Measurements from ENCODE around the gene MSLN.
"Not testable (repeated sequence)": the region's sequence is repeated elsewhere in the genome, so short reads cannot be mapped to it uniquely, and the experiment has no call there.

MSLN gene

GRCh38 chr16:761625-762513 is 1.3 kb downstream of the MSLN start:
- no peak for DNase-seq

DNA sequence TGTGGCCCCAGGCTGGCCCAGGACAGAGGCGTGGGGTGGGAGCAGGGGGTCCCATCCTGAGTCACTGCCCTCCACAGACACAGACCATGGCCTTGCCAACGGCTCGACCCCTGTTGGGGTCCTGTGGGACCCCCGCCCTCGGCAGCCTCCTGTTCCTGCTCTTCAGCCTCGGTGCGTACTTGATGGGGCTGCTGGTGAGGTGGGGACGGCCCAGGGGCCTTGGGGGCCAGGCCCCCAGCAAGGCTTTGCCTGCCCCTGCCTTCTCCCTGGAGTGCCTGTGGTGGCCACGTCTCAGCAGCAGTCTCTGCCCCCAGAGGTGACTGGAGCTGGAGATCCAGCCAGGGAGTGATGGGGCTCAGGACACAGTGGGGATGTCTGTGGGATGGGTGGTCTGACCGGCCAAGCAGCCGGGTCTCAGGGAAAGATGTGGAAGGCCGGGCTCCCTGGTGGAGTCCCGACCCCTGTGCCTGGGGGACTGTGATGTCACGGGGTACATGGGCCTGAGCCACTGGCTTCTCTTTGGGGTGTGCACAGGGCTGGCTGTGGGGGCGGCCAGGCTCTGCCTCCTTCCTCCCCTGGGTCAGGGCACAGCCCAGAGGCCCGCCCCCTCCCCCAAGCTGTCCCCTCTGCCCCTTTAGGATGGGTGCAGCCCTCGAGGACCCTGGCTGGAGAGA is 2.2 kb downstream of the MSLN start:
- DNase-seq: no peak

GRCh38 chr16:763369-764183 is 3.0 kb downstream of the MSLN start:
- no peak for DNase-seq

DNA sequence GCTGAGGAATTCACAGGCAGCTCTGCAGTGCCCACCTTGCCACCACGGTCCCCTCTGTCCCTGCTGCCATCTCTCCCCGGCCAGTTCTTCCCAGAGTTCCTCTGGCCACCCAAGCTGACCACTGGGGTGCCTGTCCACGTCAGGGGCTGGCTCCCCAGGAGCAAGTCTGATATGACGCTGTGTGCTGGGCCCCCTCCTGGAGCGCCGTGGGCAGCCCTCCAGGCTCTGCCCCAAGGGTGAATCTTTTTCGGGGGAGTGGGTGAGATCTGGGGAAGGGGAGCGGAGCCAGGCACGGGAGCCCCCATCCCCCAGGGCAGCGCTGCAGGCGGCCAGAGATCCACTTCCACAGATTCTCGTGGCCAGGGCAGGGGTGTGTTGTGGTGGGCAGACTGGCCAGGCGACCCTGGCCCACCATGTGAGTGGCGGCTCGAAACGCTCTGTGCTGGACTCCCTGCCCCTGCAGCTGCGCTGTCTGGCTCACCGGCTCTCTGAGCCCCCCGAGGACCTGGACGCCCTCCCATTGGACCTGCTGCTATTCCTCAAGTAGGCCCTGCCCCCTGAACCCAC is 3.7 kb downstream of the MSLN start:
- DNase-seq: no peak

DNA sequence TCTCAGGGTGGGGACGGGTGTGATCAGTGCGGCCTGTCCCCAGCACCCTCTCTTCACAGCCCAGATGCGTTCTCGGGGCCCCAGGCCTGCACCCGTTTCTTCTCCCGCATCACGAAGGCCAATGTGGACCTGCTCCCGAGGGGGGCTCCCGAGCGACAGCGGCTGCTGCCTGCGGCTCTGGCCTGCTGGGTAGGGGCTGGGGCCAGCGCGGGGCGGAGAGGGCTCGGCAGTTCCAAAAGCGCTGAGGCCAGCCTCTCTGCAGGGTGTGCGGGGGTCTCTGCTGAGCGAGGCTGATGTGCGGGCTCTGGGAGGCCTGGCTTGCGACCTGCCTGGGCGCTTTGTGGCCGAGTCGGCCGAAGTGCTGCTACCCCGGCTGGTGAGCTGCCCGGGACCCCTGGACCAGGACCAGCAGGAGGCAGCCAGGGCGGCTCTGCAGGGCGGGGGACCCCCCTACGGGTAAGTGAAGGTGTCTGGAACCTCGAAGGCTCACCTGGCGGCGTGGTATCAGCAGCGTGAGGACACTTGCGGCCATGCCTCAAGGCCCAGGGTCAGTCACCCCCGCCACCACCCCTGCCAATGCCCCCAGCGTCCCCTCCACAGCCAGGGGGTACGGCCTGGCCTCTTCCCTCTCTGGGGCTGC is 4.4 kb downstream of the MSLN start:
- no peak for DNase-seq

- no peak for DNase-seq
Observed at GRCh38 chr16:765488-765865, 4.9 kb downstream of the MSLN start.

DNA sequence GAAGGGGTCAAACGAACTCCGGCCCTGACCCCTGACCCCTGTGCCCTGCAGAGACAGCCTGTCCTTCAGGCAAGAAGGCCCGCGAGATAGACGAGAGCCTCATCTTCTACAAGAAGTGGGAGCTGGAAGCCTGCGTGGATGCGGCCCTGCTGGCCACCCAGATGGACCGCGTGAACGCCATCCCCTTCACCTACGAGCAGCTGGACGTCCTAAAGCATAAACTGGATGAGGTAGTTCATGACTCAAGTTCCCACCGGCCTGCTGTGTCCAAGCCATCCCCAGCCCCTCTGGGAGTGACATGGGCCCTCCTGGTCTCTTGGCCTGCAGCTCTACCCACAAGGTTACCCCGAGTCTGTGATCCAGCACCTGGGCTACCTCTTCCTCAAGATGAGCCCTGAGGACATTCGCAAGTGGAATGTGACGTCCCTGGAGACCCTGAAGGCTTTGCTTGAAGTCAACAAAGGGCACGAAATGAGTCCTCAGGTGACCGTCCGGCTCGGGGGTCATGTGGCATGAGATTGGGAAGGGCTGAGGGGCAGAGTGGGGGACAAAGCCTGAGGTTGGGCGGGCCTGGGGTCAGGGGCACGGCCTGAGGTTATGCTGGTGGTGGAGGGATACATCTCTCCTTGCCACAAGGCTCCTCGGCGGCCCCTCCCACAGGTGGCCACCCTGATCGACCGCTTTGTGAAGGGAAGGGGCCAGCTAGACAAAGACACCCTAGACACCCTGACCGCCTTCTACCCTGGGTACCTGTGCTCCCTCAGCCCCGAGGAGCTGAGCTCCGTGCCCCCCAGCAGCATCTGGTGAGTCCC is 5.7 kb downstream of the MSLN start:
- no peak for DNase-seq

DNA sequence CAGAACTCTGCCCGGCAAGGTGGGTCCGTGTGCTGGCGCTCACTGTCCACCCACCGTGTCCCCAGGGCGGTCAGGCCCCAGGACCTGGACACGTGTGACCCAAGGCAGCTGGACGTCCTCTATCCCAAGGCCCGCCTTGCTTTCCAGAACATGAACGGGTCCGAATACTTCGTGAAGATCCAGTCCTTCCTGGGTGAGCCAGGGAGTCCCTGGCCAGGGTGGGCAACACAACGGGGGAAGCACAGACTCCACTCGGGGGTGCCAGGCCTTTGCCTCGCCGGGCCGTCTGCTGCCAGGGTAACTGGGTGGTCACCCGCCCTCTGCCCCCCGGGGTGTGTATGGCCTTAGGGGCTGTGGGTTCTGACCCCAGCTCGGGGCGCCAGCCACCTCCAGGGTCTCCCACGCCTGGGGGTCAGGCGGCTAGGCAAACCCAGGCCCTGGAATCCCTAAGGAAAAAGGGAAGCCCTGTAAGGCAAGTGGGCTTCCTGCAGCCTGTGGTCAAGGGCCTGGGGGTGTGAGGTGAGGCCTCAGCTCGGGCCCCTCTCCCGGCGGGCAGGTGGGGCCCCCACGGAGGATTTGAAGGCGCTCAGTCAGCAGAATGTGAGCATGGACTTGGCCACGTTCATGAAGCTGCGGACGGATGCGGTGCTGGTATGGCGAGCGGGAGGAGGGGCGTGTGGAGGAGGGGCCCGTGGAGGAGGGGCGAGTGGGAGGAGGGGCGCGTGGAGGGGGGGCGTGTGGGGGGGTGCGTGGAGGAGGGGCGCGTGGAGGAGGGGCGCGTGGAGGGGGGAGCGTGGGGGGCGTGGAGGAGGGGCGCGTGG is 6.5 kb downstream of the MSLN start:
- DNase-seq: no peak

GRCh38 chr16:767743-768235 is 7.3 kb downstream of the MSLN start:
- DNase-seq: no peak

GRCh38 chr16:768428-768827 is 7.9 kb downstream of the MSLN start:
- no peak for DNase-seq

DNA sequence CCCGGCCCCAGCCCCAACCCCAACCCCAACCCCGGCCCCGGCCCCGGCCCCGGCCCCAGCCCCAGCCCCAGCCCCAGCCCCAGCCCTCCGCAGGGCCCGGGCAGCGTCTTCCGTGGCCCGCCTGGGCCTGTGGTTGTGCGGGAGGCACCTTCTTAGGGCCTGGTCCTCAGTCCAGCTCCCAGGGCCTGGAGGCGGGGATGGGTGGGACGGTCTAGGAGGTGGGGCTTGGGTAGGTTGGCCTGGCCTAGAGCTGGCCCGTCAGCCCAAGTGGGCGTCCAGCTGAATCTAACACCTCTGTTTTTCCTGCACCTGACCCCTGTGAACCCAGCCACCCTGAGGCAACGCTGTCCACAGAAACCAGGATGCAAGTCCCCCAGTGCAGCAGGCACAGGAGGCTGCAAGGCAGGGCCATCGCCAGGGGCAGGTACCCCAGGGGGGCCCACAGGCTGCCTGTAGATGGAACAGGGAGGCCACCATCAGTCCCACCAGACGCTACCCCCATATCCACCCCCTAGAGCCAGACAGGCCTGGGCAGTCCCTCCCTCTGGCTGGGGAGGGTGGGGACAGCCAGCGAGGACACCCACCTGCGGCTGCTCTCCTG is 8.8 kb downstream of the MSLN start:
- no peak for DNase-seq

DNA sequence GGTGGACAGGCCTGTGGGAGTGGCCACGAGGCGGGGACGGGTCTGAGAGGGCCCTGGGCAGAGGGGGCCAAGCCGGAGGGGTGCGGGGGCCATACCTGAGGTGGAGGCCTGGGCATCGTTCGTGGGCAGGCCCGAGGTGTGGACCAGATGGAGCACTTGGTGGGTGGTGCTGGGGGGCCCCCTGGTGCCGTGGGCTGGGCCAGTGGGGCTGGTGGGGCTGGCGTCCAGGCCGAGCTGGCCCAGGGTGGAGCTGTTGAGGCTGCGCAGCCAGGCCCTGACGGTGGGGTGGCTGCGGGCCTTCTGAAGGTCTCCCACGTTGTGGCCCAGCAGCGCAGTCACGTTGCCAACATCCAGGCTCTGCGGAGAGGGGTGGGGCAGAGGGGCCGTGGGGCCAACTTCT is 9.4 kb downstream of the MSLN start:
- no peak for DNase-seq

DNA sequence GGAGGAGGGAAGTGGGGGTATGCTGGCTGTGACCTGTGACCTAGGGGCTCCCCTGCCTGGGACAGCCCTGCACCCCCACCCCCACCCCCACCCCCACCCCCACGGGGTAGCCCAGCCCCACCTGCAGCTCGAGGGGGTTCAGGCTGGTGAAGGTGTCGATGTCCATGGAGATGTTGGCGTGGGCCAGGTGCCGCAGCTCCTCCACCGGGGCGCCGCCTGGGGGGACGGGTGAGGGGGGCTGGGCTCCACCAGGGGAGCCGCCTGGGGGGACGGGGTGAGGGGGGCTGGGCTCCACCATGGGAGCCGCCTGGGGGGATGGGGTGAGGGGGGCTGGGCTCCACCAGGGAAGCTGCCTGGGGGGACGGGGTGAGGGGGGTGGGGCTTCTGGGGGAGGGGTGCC is 9.9 kb downstream of the MSLN start:
- DNase-seq: no peak

DNA sequence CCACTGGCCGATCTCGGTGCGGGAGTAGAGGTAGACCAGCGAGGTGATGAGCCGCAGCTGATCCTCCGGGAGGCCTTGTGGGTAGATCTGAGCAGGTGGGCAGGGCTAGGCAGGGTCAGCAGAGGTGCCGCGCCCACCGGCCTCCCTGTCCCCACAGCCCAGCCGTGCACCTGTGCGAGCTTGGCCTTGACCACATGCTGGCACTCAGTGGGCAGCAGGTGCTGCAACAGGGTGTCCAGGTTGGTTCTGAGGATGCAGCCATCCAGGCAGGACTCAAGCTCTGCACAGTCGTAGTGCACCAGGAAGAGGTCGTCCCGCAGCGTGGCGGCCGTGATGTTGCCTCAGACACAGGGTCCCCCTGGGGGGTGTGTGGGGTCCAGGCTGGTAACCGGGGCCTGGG is 12.4 kb downstream of the MSLN start:
- no peak for DNase-seq

DNA sequence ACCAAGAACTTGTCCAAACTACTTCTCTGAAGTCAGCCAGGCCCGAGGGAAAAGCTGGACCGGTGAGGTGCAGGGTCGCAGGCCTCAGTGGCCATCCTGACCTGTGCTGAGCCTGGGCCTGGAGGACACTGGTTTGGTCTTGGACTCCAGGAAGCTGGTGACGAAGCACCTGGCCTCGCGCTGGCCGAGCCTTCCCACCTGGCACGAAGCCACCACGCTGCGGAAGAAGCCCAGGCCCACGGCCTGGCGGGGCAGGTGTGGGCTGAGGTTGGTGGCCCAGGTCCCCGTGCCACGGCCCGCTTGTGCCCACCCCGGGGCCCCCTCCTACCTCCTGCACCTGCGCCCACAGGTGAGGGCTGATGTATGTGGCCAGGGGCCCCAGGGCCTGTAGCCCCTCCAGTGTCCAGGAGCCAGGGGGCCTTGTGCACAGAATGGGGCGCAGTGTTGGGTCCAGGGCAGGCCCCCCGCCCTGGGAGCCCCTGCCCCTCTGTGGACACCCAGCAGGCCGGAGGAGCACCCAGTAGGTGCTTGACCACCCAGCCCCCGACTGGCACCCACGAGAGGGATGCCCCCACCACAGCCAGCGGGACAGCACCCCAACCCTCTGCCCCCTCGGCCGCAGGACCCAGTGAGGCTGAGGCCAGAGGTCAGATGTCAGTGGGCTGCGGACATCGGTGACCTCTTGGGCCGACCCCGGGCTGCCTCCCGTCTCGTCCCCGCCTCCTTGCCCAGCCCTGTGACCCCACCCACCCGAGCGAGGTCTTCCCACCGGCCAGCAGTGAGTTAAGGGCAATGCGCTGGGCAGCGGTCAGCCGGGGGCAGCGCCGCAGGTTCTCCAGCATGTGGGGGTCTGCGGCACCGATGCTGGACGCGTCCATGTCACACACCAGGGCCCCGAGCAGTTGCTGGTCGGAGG is 13.8 kb downstream of the MSLN start:
- no peak for DNase-seq

GRCh38 chr16:775236-775796 is 14.8 kb downstream of the MSLN start:
- DNase-seq: no peak

GRCh38 chr16:776298-776697 is 15.8 kb downstream of the MSLN start:
- not testable (repeated sequence) for DNase-seq

GRCh38 chr16:776824-777223 is 16.3 kb downstream of the MSLN start:
- DNase-seq: no peak

GRCh38 chr16:777826-778225 is 17.3 kb downstream of the MSLN start:
- DNase-seq: no peak
